COLO829 (cell line): ENCODE measurements around the gene SLC4A1AP.
"Not testable (repeated sequence)": the region's sequence is repeated elsewhere in the genome, so short reads cannot be mapped to it uniquely, and the experiment has no call there.

Experiments used
- DNase-seq: peaks from one replicate; pipeline ENCODE4 v3.0.0; 2012; ENCODE audit warnings: low spot score

The SLC4A1AP gene

GRCh38 chr2:27652790-27653189 is 10.9 kb upstream of the SLC4A1AP start:
- DNase-seq: no peak

- no peak for DNase-seq
Measured at GRCh38 chr2:27653397-27653796, 10.3 kb upstream of the SLC4A1AP start.

- no peak for DNase-seq
Measured at GRCh38 chr2:27655155-27655951, 8.3 kb upstream of the SLC4A1AP start.

GRCh38 chr2:27661371-27661770 is 2.3 kb upstream of the SLC4A1AP start:
- DNase-seq: no peak

DNA sequence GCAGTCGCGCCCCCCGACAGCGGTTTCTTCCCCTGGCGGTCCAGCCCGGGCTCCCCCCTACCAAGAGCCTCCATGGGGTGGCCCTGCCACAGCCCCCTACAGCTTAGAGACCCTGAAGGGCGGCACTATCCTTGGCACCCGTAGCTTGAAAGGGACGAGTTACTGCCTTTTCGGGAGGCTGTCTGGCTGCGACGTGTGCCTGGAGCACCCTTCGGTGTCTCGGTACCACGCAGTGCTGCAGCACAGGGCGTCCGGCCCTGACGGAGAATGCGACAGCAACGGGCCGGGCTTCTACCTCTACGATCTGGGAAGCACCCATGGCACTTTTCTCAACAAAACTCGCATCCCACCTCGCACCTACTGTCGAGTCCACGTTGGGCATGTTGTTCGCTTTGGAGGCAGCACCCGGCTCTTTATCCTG is 475 bp downstream of the SLC4A1AP start:
- no peak for DNase-seq

- no peak for DNase-seq
Measured at GRCh38 chr2:27664622-27665363, 1.1 kb downstream of the SLC4A1AP start.

DNA sequence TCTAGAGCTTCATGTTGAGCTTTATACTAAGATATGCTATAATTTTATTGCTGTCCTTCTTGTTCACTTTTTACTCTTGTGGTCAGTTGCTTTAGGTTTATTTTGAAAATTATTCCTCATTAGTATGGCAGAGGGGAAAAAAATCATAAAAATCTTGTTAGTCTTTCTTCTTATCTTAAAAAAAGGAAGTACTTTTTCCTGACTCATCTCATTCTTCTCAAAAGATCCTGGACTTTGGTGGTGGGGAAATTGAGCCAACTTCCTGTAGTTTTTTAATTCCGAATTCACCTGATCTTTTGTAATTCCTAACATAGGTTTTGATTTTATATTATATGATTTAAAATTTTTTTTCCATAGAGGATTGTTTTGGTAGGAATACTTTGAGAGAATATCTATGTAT is 3.8 kb downstream of the SLC4A1AP start:
- DNase-seq: no peak

DNA sequence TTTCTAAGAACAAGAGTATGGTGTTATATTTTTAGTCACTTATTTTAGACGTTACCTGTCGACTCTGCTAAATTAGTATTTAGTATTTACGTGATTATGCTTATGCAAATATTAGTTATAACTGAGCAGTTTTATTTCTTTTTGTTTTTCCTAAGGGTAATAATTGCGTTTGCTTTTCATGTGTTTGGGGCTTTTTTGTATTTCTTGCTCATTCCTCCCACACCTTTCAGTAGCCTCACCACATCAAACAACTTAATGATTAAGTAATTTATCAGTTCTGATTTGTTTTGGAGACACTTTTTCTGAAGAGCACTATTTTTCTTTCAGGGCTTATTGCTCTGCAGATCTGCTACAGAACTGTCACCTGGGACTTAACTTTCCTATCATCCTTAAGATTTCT is 7.5 kb downstream of the SLC4A1AP start:
- no peak for DNase-seq

DNA sequence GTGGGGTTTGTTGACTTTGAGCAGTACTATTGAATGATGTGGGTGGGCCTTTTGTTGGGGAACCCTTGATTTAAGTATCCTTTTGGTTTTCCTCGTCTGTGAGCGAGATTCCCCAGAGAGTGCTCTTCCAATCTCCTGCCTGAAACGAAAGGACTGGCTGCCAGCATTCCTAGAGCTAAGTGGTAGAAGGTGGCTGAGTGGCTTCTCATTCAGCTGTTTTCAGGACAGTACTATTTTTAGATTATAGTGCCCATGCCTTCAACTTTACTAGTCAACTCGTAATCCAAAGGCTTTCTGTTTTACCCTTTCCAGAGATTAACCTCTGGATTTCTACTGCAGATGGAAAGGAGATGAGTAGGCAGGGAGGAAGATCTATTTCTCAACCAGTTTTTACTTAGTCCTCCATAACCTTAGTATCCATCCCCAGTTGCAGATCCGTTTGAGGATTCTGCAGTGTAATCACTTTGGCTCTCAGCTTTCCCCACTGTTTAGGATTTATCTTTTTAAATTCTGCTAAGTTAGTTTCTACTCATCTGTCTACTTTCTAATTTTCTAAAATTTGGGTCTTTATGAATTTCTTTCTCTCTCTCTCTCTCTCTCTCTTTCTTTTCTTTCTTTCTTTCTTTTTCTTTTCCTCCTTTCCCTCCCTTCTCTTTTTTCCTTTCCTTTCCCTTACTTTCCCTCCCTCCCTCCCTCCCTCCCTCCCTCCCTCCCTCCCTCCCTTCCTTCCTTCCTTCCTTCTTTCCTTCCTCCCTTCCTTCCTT is 9.2 kb downstream of the SLC4A1AP start:
- no peak for DNase-seq

GRCh38 chr2:27680571-27680970 is 16.9 kb downstream of the SLC4A1AP start:
- no peak for DNase-seq

DNA sequence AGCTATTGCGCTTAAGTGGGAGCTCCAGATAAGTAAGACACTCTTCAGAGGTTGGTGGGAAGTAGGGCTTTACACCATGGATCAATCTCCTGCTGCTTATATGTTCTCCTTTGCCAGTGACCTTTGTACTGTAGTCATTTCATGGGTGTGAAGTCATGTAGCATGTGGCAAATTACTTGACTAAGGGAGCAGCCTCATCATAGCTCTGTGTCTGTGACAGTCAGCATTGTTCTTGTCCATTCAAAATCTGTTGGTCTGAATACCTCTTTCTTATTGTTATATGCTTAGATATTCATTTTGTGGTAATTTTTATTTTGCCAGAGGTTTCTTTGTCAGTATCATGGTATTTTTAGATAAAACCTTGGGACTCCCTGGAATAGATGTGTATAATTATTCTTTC is 18.2 kb downstream of the SLC4A1AP start:
- no peak for DNase-seq

- DNase-seq: peak; percentile 55
Measured at GRCh38 chr2:27682334-27682771, 18.7 kb downstream of the SLC4A1AP start.

- DNase-seq: peak; percentile 90
Measured at GRCh38 chr2:27683390-27684071, 19.8 kb downstream of the SLC4A1AP start.

DNA sequence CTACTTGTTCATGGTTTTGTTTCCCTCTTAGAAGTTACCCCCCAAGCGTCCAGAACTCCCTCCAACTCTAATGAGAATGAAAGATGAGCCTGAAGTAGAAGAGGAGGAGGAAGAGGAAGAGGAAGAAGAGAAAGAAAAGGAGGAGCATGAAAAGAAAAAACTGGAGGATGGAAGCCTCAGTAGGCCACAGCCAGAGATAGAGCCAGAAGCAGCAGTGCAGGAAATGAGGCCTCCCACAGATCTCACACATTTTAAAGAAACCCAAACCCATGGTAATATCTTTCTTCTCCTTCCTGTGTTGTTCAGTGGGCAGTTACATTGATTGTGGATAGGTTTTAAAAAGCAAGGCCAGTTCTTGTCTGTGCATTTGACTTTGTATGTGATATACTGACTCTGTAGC is 21.3 kb downstream of the SLC4A1AP start:
- not testable (repeated sequence) for DNase-seq

DNA sequence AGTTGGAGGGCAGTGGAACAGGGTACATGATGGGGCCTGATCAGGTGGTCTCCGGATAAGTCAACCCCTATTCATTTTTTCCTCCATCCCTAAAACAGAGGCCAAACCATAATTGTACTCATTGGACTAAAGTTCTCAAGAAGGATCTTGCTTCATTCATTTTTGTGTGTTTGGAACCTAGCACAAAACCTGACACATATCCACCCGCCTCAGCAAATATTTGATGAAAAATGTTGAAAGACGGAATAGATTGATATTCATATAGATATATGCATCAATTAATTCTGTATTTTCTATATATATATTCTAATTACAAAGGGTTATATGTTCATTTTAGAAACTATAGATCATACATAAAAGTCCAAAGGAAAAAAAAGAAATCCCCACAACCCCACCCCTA is 21.9 kb downstream of the SLC4A1AP start:
- no peak for DNase-seq

DNA sequence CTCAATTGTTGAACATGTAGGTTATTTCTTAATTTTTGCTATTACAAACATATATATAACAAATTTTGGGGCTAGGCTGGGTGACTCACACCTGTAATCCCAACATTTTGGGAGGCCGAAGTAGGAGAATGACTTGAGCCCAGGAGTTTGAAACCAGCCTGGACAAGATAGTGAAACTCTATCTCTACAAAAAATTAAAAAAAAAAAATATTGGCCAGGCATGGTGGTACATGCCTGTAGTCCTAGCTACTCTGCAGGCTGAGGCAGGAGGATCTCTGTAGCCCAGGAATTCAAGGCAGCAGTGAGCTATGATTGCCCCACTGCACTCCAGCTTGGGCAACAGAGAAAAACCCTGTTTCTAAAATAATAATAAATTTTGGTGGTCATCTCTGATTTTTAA is 23.5 kb downstream of the SLC4A1AP start:
- no peak for DNase-seq

DNA sequence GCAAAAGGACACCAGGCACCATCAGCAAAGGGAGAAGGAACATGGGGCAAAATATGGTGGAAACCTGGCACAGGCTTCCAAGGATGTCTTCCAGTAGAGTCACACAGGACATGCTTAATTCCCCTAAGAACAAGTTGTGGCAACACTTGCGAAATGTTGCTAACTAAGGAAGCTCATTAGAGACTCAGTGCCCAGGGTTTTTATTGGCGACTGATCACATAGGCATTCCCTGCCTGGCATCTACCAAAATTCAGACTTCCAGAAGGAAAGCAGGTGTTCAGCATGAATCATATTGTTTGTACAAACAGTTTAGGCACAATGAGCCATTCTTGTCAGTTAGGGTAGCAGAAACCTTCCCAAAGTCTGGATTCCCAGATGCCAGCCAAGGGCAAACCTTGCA is 25.7 kb downstream of the SLC4A1AP start:
- no peak for DNase-seq

- no peak for DNase-seq
Measured at GRCh38 chr2:27690052-27690451, 26.4 kb downstream of the SLC4A1AP start.

- no peak for DNase-seq
Measured at GRCh38 chr2:27697660-27698059, 34.0 kb downstream of the SLC4A1AP start.

DNA sequence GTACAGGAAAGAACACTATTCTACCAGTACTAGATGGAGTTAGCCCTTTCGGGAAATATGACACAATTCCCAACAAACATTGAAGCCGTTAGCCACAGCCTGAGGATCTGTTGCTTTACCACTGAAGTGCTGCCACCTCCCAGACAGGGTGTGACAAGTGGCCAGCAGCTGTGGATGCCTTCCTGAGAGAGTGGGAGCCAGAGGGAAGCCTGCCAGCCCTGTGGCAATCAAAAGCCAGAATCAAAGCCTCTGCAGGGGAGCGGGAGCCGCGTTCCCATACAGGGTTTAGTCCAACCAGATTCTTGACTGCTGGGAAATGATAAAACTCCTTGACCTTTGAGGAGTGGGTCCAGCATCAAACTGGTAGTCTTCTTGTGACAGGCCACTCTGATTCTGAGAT is 38.0 kb downstream of the SLC4A1AP start:
- DNase-seq: no peak

DNA sequence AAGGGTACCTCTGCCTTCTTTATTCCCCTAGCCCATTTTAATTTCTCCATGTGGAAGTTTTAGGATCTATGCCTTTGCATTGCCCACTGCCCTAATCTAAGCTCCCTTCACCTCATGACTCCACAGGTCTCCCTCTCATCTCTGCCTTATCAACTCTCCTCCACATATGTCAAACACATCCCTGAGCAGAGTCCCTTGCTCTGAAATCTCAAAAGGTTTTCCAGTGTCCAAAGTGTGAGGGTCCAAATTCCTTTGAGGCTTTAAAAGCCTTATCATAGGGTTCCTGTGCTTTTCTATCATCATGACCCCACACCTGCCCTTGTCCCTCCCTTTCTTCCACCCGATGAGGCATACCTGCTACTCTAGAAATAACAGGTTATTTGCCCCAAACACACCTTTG is 38.6 kb downstream of the SLC4A1AP start:
- DNase-seq: no peak
